ENCODE results near the gene GRK7. TPM values are rescaled to one million over a fixed set of nuclear protein-coding genes. Genes with fewer than 3 reads are reported as not detected.
"Not testable (repeated sequence)": the region's sequence is repeated elsewhere in the genome, so short reads cannot be mapped to it uniquely, and the experiment has no call there.

The GRK7 gene
- total RNA-seq, 4 donors from 2014 or later: 0.14 to 0.18 TPM; not detected in 2

GRCh38 chr3:141796889-141797781 lies 33.9 kb downstream of the GRK7 start:
- H3K4me1 ChIP-seq: peaks cover 0 to 12% of the 10 kb centered on the region in 2 donors
- intact Hi-C loops (cut with DNase I; ENCODE audit: low total_unique reads): no loop called here
- peak; percentile 33 to 39 for DNase-seq
- H3K27me3 ChIP-seq: no peaks in the 10 kb centered on the region
- no peaks in the 10 kb centered on the region for H3K9me3 ChIP-seq
- H3K4me3 ChIP-seq: peak overlapping the region; percentile 21 to 30
- peak in 1 of 2 donors; percentile 12 for TF ChIP-seq POLR2A (IDR thresholded peaks at IDR 0.05)
- TF ChIP-seq CTCF (IDR thresholded peaks at IDR 0.05): no peak
- no peaks in the 10 kb centered on the region for H3K36me3 ChIP-seq
- H3K27ac ChIP-seq: peak overlapping the region; percentile 79 to 85

- Histone ChIP-seq H3K4me3 (peak overlapping the region; percentile 21 to 30), H3K4me1 (peaks cover 0 to 12% of the 10 kb centered on the region in 2 donors), H3K27me3 (no peaks in the 10 kb centered on the region), H3K9me3 (no peaks in the 10 kb centered on the region), H3K27ac (peak overlapping the region; percentile 79 to 85), H3K36me3 (no peaks in the 10 kb centered on the region)
- intact Hi-C loops (cut with DNase I; ENCODE audit: low total_unique reads): no loop called here
- DNase-seq: no peak
- no peak for TF ChIP-seq POLR2A (IDR thresholded peaks at IDR 0.05)
- no peak for TF ChIP-seq CTCF (IDR thresholded peaks at IDR 0.05)
These were observed 34.7 kb downstream of the GRK7 start for GRCh38 chr3:141797819-141798447.

- intact Hi-C loops (cut with DNase I; ENCODE audit: low total_unique reads): no loop called here
- DNase-seq: peak; percentile 31 to 61
These were observed 35.2 kb downstream of the GRK7 start for GRCh38 chr3:141798448-141798845.

GRCh38 chr3:141802316-141803077 lies 39.3 kb downstream of the GRK7 start:
- intact Hi-C loops (cut with DNase I; ENCODE audit: low total_unique reads): no loop called here
- no peak for DNase-seq
- Histone ChIP-seq H3K9me3 (no peaks in the 10 kb centered on the region), H3K36me3 (no peaks in the 10 kb centered on the region), H3K27ac (no peak overlapping the region), H3K4me3 (no peak overlapping the region), H3K27me3 (no peaks in the 10 kb centered on the region), H3K4me1 (peaks cover 0 to 12% of the 10 kb centered on the region in 2 donors)
- TF ChIP-seq POLR2A (IDR thresholded peaks at IDR 0.05) (no peak), CTCF (IDR thresholded peaks at IDR 0.05) (no peak)

More at GRCh38 chr3:141798448-141798845, 35.2 kb downstream of the GRK7 start:
- Histone ChIP-seq H3K4me1 (peaks cover 0 to 12% of the 10 kb centered on the region in 2 donors), H3K27ac (peak overlapping the region in 1 of 2 donors; percentile 85), H3K27me3 (no peaks in the 10 kb centered on the region), H3K9me3 (no peaks in the 10 kb centered on the region), H3K4me3 (no peak overlapping the region), H3K36me3 (no peaks in the 10 kb centered on the region)
- TF ChIP-seq POLR2A (IDR thresholded peaks at IDR 0.05): no peak
- TF ChIP-seq CTCF (IDR thresholded peaks at IDR 0.05): no peak

GRCh38 chr3:141803538-141803937 lies 40.3 kb downstream of the GRK7 start:
- H3K27me3 ChIP-seq; intact Hi-C loops (cut with DNase I; ENCODE audit: low total_unique reads); H3K36me3 ChIP-seq; H3K27ac ChIP-seq; H3K4me3 ChIP-seq; H3K4me1 ChIP-seq; DNase-seq; H3K9me3 ChIP-seq: not testable (repeated sequence)

Measured in uterus (tissue), 4 donors.